ENCODE results near the gene ARFGEF3. TPM values are rescaled to one million over a fixed set of nuclear protein-coding genes. Genes with fewer than 3 reads are reported as not detected.

ARFGEF3 gene
- total and polyA plus RNA-seq, 2 donors (not counting 1 experiment from before 2014, with no cell fraction given) = not detected

- Histone ChIP-seq H2AFZ (ENCODE audit: insufficient read depth, low read depth, low read length, poor library complexity, severe bottlenecking) (no peak overlapping the region), H3K4me1 (ENCODE audit: control insufficient read depth in 2 of 2, insufficient read depth in 2 of 2, low read length in 2 of 2) (no peaks in the 10 kb centered on the region), H3K27ac (ENCODE audit: low read length in 2 of 2) (no peak overlapping the region), H3K79me2 (ENCODE audit: control insufficient read depth, insufficient read depth, low read length) (no peaks in the 10 kb centered on the region), H4K20me1 (ENCODE audit: control insufficient read depth, insufficient read depth, low read length, poor library complexity, severe bottlenecking) (no peaks in the 10 kb centered on the region), H3K4me2 (replicated peaks; ENCODE audit: low read depth, low read length, poor library complexity, severe bottlenecking) (no peak overlapping the region), H3K4me3 (ENCODE audit: control extremely low read depth in 1 of 5, extremely low read depth in 1 of 5, insufficient read depth in 1 of 5, low read depth in 2 of 5, low read length in 4 of 5) (no peak overlapping the region), H3K36me3 (replicated peaks in 1 of 2; ENCODE audit: control extremely low read depth in 1 of 2, control insufficient read depth in 1 of 2, extremely low read depth in 1 of 2, insufficient read depth in 2 of 2, low read length in 1 of 2) (no peaks in the 10 kb centered on the region), H3K9ac (ENCODE audit: low read length) (no peak overlapping the region), H3K27me3 (replicated peaks in 1 of 4; ENCODE audit: control extremely low read depth in 1 of 4, control insufficient read depth in 3 of 4, insufficient read depth in 4 of 4, low read length in 3 of 4) (peaks cover 0 to 10% (median 0%) of the 10 kb centered on the region in 4 experiments), H3K9me3 (ENCODE audit: control extremely low read depth in 1 of 3, control insufficient read depth in 2 of 3, insufficient read depth in 1 of 3, low read length in 2 of 3) (no peaks in the 10 kb centered on the region)
- H3K9me3 Mint-ChIP-seq (ENCODE audit: insufficient read depth) = no peaks in the 10 kb centered on the region
- intact Hi-C loops (cut with micrococcal nuclease) = no loop called here
- TF ChIP-seq EZH2 (IDR thresholded peaks at IDR 0.05; ENCODE audit: borderline replicate concordance, insufficient read depth, low read depth, low read length, poor library complexity, severe bottlenecking) = no peak
- TF ChIP-seq CTCF (IDR thresholded peaks at IDR 0.05) = no peak
- H3K4me3 Mint-ChIP-seq = no peak overlapping the region
- no peak for ATAC-seq (ENCODE audit: low read depth)
- no peak overlapping the region for H3K27ac Mint-ChIP-seq
- ChIA-PET POLR2A (no interaction called here), CTCF (no interaction called here)
- H3K4me1 Mint-ChIP-seq = no peaks in the 10 kb centered on the region
- H3K27me3 Mint-ChIP-seq = peaks cover 30% of the 10 kb centered on the region
- DNase-seq = no peak
- WGBS (ENCODE audit: insufficient coverage) = 93% methylated on average over 3 of the region's 4 CpGs
Observed at GRCh38 chr6:138204792-138205384, 43.1 kb downstream of the ARFGEF3 start.

GRCh38 chr6:138205437-138206094 is 43.8 kb downstream of the ARFGEF3 start:
- POLR2A ChIA-PET = interaction anchor here (0.6 kb wide), 1 partner anchor 10 kb away, joined by 3 read pairs; no protein-coding TSS in a partner anchor
- peaks cover 26% of the 10 kb centered on the region for H3K27me3 Mint-ChIP-seq
- intact Hi-C loops (cut with micrococcal nuclease) = no loop called here

More at GRCh38 chr6:138205437-138206094, 43.8 kb downstream of the ARFGEF3 start:
- CTCF ChIA-PET = no interaction called here
- no peaks in the 10 kb centered on the region for H3K36me3 ChIP-seq (replicated peaks in 1 of 2; ENCODE audit: control extremely low read depth in 1 of 2, control insufficient read depth in 1 of 2, extremely low read depth in 1 of 2, insufficient read depth in 2 of 2, low read length in 1 of 2)
- no peak overlapping the region for H3K27ac Mint-ChIP-seq
- no peaks in the 10 kb centered on the region for H3K9me3 ChIP-seq (ENCODE audit: control extremely low read depth in 1 of 3, control insufficient read depth in 2 of 3, insufficient read depth in 1 of 3, low read length in 2 of 3)
- 100% methylated on average over 1 of the region's 5 CpGs for WGBS (ENCODE audit: insufficient coverage)
- no peak overlapping the region for H3K4me3 Mint-ChIP-seq
- TF ChIP-seq CTCF (IDR thresholded peaks at IDR 0.05) = no peak
- TF ChIP-seq EZH2 (IDR thresholded peaks at IDR 0.05; ENCODE audit: borderline replicate concordance, insufficient read depth, low read depth, low read length, poor library complexity, severe bottlenecking) = no peak
- H3K79me2 ChIP-seq (ENCODE audit: control insufficient read depth, insufficient read depth, low read length) = no peaks in the 10 kb centered on the region
- H3K27ac ChIP-seq (ENCODE audit: low read length in 2 of 2) = no peak overlapping the region
- H3K9me3 Mint-ChIP-seq (ENCODE audit: insufficient read depth) = no peaks in the 10 kb centered on the region
- no peaks in the 10 kb centered on the region for H3K4me1 Mint-ChIP-seq
- peaks cover 0 to 11% (median 0%) of the 10 kb centered on the region in 4 experiments for H3K27me3 ChIP-seq (replicated peaks in 1 of 4; ENCODE audit: control extremely low read depth in 1 of 4, control insufficient read depth in 3 of 4, insufficient read depth in 4 of 4, low read length in 3 of 4)
- H3K9ac ChIP-seq (ENCODE audit: low read length) = no peak overlapping the region
- no peaks in the 10 kb centered on the region for H4K20me1 ChIP-seq (ENCODE audit: control insufficient read depth, insufficient read depth, low read length, poor library complexity, severe bottlenecking)
- H3K4me2 ChIP-seq (replicated peaks; ENCODE audit: low read depth, low read length, poor library complexity, severe bottlenecking) = no peak overlapping the region
- ATAC-seq (ENCODE audit: low read depth) (no peak), DNase-seq (no peak)
- no peaks in the 10 kb centered on the region for H3K4me1 ChIP-seq (ENCODE audit: control insufficient read depth in 2 of 2, insufficient read depth in 2 of 2, low read length in 2 of 2)
- no peak overlapping the region for H2AFZ ChIP-seq (ENCODE audit: insufficient read depth, low read depth, low read length, poor library complexity, severe bottlenecking)
- H3K4me3 ChIP-seq (ENCODE audit: control extremely low read depth in 1 of 5, extremely low read depth in 1 of 5, insufficient read depth in 1 of 5, low read depth in 2 of 5, low read length in 4 of 5) = no peak overlapping the region
